GDM1 (cell line): ENCODE results near the gene PPP1R1B.

Experiments
- DNase-seq: peaks from one replicate; lab custom pipeline; 2025; lab: John Stamatoyannopoulos, UW

The PPP1R1B gene

GRCh38 chr17:39615434-39615833 lies 11.3 kb upstream of the PPP1R1B start:
- no peak for DNase-seq

GRCh38 chr17:39617100-39617445 lies 9.7 kb upstream of the PPP1R1B start:
- no peak for DNase-seq

- DNase-seq: peak; percentile 43
Observed at GRCh38 chr17:39617446-39618245, 9.1 kb upstream of the PPP1R1B start.

GRCh38 chr17:39618246-39618913 lies 8.4 kb upstream of the PPP1R1B start:
- no peak for DNase-seq

- no peak for DNase-seq
Observed at GRCh38 chr17:39618956-39619785, 7.6 kb upstream of the PPP1R1B start.

- no peak for DNase-seq
Observed at GRCh38 chr17:39619786-39620101, 7.0 kb upstream of the PPP1R1B start.

GRCh38 chr17:39621523-39622379 lies 5.0 kb upstream of the PPP1R1B start:
- DNase-seq: peak; percentile 74

GRCh38 chr17:39622380-39623006 lies 4.3 kb upstream of the PPP1R1B start:
- no peak for DNase-seq

GRCh38 chr17:39623356-39623950 lies 3.3 kb upstream of the PPP1R1B start:
- DNase-seq: peak; percentile 54

- DNase-seq: no peak
Observed at GRCh38 chr17:39624313-39624712, 2.4 kb upstream of the PPP1R1B start.

GRCh38 chr17:39625198-39625785 lies 1.5 kb upstream of the PPP1R1B start:
- no peak for DNase-seq

- no peak for DNase-seq
Observed at GRCh38 chr17:39627047-39627711, 427 bp downstream of the PPP1R1B start.

- DNase-seq: no peak
Observed at GRCh38 chr17:39627712-39628516, 1.2 kb downstream of the PPP1R1B start.

- no peak for DNase-seq
Observed at GRCh38 chr17:39628655-39629493, 2.1 kb downstream of the PPP1R1B start.

- no peak for DNase-seq
Observed at GRCh38 chr17:39629494-39629880, 2.7 kb downstream of the PPP1R1B start.

- no peak for DNase-seq
Observed at GRCh38 chr17:39629898-39630297, 3.1 kb downstream of the PPP1R1B start.

GRCh38 chr17:39631403-39631802 lies 4.7 kb downstream of the PPP1R1B start:
- no peak for DNase-seq
